Kidney epithelial cell (primary cell): ENCODE data around the gene ANO7. TPM values are rescaled to one million over a fixed set of nuclear protein-coding genes. Genes with fewer than 3 reads are reported as not detected.

Source experiments
- DNase-seq: peaks from one replicate; pipeline ENCODE4 v3.0.0-alpha.2; 2010; ENCODE audit warnings: low read depth
- H3K27me3 ChIP-seq: 2 replicates; pipeline ENCODE4 v1.6.0; 2011; ENCODE audit warnings: low read length; ENCODE audit not compliant: control insufficient read depth, insufficient read depth
- H3K36me3 ChIP-seq: 2 replicates; pipeline ENCODE4 v1.5.1; 2011; ENCODE audit warnings: low read length; ENCODE audit not compliant: control insufficient read depth, insufficient read depth
- H3K4me3 ChIP-seq: 2 replicates; pipeline ENCODE4 v1.5.1; 2011; ENCODE audit warnings: low read depth, mild to moderate bottlenecking, control low read depth, low read length
- total RNA-seq: library from RNA; depleted of rRNA; stranded (reverse); fragments of >200 nt; gene quantifications from 2 replicates; pipeline ENCODE4 v1.2.3, GENCODE V29; 2015
- TF ChIP-seq, protein P1 (sequence below): IDR thresholded peaks from 2 replicates; pipeline ENCODE4 v1.5.1; 2011; ENCODE audit warnings: mild to moderate bottlenecking, moderate library complexity, low read length, control low read depth, inconsistent platforms; ENCODE audit not compliant: insufficient read depth, poor library complexity, severe bottlenecking

ANO7 gene
- total RNA-seq, 1 donor from 2014 or later, result 1.9 TPM

DNA sequence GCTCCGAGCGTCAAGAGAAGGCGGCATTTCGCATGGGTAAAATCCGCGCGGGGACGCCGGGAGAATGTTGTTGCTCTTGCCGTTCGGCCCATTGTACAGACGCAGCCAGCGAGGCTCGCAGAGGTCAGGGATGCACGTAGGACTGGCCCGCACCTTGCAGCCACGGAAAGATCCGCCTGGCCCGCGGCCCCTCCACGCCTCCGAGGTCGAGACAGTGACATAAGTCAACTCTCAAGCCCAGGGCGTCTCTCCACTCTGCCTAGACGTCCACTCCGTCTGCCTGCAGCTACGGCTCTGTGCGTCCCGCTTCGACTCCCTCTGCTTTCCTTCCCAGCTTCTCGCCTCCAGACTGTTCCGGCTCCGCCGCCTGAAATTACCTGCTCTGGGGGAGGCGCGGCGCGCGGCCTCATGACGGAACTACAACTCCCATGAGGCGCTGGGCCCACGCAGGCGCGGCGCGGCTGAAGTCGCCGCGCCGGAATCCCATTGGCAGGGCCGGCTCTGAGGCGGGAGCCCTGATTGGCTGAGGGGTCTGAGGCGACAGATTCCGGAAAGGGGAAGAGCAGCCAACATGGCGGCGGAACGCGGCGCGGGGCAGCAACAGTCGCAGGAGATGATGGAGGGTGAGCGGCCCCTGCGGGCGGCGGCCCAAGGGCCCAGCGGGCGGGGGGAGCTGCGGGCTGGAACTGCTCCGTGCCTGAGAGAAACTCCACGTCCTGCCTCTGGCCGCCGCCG lies 38.4 kb upstream of the ANO7 start, which contains the start of gene PPP1R7:
PPP1R7 (plus strand) TSS at position 543 of the 735 bp plus-strand sequence; CDS start at position 572, 29 bp downstream.
- peak; percentile 82 for DNase-seq
- Histone ChIP-seq H3K27me3 (no peaks in the 10 kb centered on the region), H3K36me3 (no peaks in the 10 kb centered on the region), H3K4me3 (peak within 1 kb of the TSS; percentile 70)
- TF ChIP-seq, protein P1, sequence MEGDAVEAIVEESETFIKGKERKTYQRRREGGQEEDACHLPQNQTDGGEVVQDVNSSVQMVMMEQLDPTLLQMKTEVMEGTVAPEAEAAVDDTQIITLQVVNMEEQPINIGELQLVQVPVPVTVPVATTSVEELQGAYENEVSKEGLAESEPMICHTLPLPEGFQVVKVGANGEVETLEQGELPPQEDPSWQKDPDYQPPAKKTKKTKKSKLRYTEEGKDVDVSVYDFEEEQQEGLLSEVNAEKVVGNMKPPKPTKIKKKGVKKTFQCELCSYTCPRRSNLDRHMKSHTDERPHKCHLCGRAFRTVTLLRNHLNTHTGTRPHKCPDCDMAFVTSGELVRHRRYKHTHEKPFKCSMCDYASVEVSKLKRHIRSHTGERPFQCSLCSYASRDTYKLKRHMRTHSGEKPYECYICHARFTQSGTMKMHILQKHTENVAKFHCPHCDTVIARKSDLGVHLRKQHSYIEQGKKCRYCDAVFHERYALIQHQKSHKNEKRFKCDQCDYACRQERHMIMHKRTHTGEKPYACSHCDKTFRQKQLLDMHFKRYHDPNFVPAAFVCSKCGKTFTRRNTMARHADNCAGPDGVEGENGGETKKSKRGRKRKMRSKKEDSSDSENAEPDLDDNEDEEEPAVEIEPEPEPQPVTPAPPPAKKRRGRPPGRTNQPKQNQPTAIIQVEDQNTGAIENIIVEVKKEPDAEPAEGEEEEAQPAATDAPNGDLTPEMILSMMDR, result no peak

GRCh38 chr2:241150660-241151530 lies 37.6 kb upstream of the ANO7 start:
- Histone ChIP-seq H3K36me3 (no peaks in the 10 kb centered on the region), H3K4me3 (peak overlapping the region; percentile 70), H3K27me3 (no peaks in the 10 kb centered on the region)
- no peak for DNase-seq
- TF ChIP-seq, protein P1, result no peak

GRCh38 chr2:241151934-241152660 lies 36.4 kb upstream of the ANO7 start:
- Histone ChIP-seq H3K4me3 (no peak overlapping the region), H3K36me3 (no peaks in the 10 kb centered on the region), H3K27me3 (no peaks in the 10 kb centered on the region)
- no peak for DNase-seq
- TF ChIP-seq, protein P1, result no peak

- DNase-seq, result no peak
- H3K36me3 ChIP-seq, result no peaks in the 10 kb centered on the region
- H3K4me3 ChIP-seq, result no peak overlapping the region
- TF ChIP-seq, protein P1, result no peak
- H3K27me3 ChIP-seq, result no peaks in the 10 kb centered on the region
These were observed 34.9 kb upstream of the ANO7 start for GRCh38 chr2:241153616-241154015.

DNA sequence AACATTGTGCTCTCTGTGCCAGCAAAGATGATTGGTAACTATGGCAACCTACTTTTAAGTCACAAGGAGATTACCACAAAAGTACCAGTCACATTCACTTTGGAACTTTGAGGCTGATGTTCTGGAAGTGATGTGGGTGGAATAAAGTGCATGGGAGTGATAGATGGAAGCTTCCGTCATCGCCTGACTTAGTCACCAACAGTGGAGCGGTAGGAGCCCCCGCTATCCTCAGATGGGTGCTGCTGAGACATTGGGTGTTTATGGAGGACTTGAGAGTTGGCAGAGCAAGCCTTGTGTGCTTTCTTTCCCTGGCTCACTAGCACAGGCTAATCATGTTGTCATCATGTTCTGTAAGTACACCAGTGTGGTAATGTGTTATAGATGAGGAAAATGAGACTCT lies 33.6 kb upstream of the ANO7 start:
- H3K4me3 ChIP-seq, result no peak overlapping the region
- no peaks in the 10 kb centered on the region for H3K27me3 ChIP-seq
- TF ChIP-seq, protein P1, result no peak
- no peaks in the 10 kb centered on the region for H3K36me3 ChIP-seq
- DNase-seq, result no peak
